HepG2 (cell line): ENCODE results near the gene BLOC1S2. TPM values are rescaled to one million over a fixed set of nuclear protein-coding genes. Genes with fewer than 3 reads are reported as not detected.

ENCODE experiments used
- ATAC-seq: fragments of 200-7000 bp; cut with Tn5 transposase; 3 replicates; pipeline ENCODE4 v1.9.1; 2020; ENCODE audit warnings: mild to moderate bottlenecking, moderate library complexity
- BruUV-seq: library from RNA; stranded (reverse); fragments of 400-500 nt; replicated peaks from 2 replicates; lab custom pipeline; 2021; lab: Mats Ljungman, UMichigan
- CTCF ChIA-PET: fragments of 300-600 bp; formaldehyde crosslinking; extraction: SDS; loops from one replicate; lab custom pipeline; 2021; ENCODE audit warnings: low total read pairs, inconsistent platforms, low intra/inter-chr PET ratio; lab: Yijun Ruan, JAX
- POLR2A ChIA-PET: fragments of 350-600 bp; sonication (Branson Sonifier 250); formaldehyde crosslinking; loops from one replicate; lab custom pipeline; 2020; ENCODE audit warnings: antibody characterized with exemption, inconsistent platforms; lab: Yijun Ruan, JAX
- DNase-seq: peaks from one replicate; pipeline ENCODE4 v3.0.0-alpha.2; 2015; ENCODE audit warnings: low spot score
- FAIRE-seq: peaks from 3 replicates; lab custom pipeline; 2011; peaks lifted over from hg19 to GRCh38; lab: Jason Lieb, UNC
- H2AFZ ChIP-seq: one replicate; pipeline ENCODE4 v1.6.1; 2011; ENCODE audit warnings: low read length, inconsistent platforms
- H3K27ac ChIP-seq: fragments of 300-600 bp; 3 replicates; pipeline ENCODE4 v1.8.0; 2011; ENCODE audit warnings: mixed run types, mild to moderate bottlenecking, mixed read lengths, low read length, inconsistent platforms; ENCODE audit not compliant: insufficient read depth; ENCODE audit errors: extremely low read length
- H3K27me3 ChIP-seq, 2 experiments: fragments of 200-600 bp in 1 of 2; 2 replicates in 1 of 2; 3 replicates in 1 of 2; pipeline versions ENCODE4 v1.6.0 to v1.8.0; 2011; ENCODE audit warnings: low read length in 2 of 2, mild to moderate bottlenecking in 2 of 2, moderate library complexity in 2 of 2, inconsistent platforms in 1 of 2; ENCODE audit not compliant: insufficient read depth in 2 of 2, control insufficient read depth in 1 of 2
- H3K36me3 ChIP-seq, 2 experiments: fragments of 200-600 bp in 1 of 2; replicated peaks in 1 of 2; 2 replicates in 1 of 2; 3 replicates in 1 of 2; pipeline versions ENCODE4 v1.5.1 to v1.8.0; 2011; ENCODE audit warnings: low read length in 2 of 2, inconsistent platforms in 1 of 2; ENCODE audit not compliant: insufficient read depth in 2 of 2, control insufficient read depth in 1 of 2
- H3K4me1 ChIP-seq: 2 replicates; pipeline ENCODE4 v1.5.1; 2012; ENCODE audit warnings: low read length, inconsistent platforms; ENCODE audit not compliant: insufficient read depth
- H3K4me2 ChIP-seq: 2 replicates; pipeline ENCODE4 v1.6.0; 2011; ENCODE audit warnings: low read depth, low read length, inconsistent platforms
- H3K4me3 ChIP-seq, 3 experiments: fragments of 200-600 bp in 1 of 3; sonication (generic), shearing (Covaris generic) in 1 of 3; replicated peaks in 1 of 3; 2 replicates each; pipeline ENCODE4 v1.5.1; 2011 to 2016; ENCODE audit warnings: low read length in 3 of 3, inconsistent platforms in 2 of 3, low read depth in 2 of 3, mild to moderate bottlenecking in 2 of 3, control low read depth in 1 of 3, mixed read lengths in 1 of 3; ENCODE audit not compliant: insufficient read depth in 1 of 3
- H3K79me2 ChIP-seq: one replicate; pipeline ENCODE4 v1.6.1; 2011; ENCODE audit warnings: low read length, inconsistent platforms; ENCODE audit not compliant: insufficient read depth
- H3K9ac ChIP-seq: 2 replicates; pipeline ENCODE4 v1.6.0; 2011; ENCODE audit warnings: mild to moderate bottlenecking, low read depth, low read length, inconsistent platforms; ENCODE audit not compliant: insufficient read depth
- H3K9me3 ChIP-seq: 2 replicates; pipeline ENCODE4 v1.5.1; 2012; ENCODE audit warnings: mild to moderate bottlenecking, low read length
- H4K20me1 ChIP-seq: 2 replicates; pipeline ENCODE4 v1.6.0; 2011; ENCODE audit warnings: inconsistent platforms, mild to moderate bottlenecking, low read length, moderate library complexity; ENCODE audit not compliant: insufficient read depth
- FOXK2 ChIP-seq: fragments of 450-650 bp; IDR thresholded peaks from 2 replicates; pipeline ENCODE4 v1.6.1; 2016
- GLI4 ChIP-seq: sonication (generic); formaldehyde crosslinking; IDR thresholded peaks from 2 replicates; pipeline ENCODE4 v1.5.1; 2020; ENCODE audit warnings: missing genetic modification reagents, mild to moderate bottlenecking, moderate library complexity, borderline replicate concordance
- HMGXB4 ChIP-seq, 2 experiments: sonication (generic) in 1 of 2; formaldehyde crosslinking in 1 of 2; IDR thresholded peaks; 2 replicates each; pipeline versions ENCODE4 v1.4.0 to v1.6.1; 2018 to 2020; ENCODE audit warnings: missing genetic modification reagents in 2 of 2, borderline replicate concordance in 1 of 2, low read depth in 1 of 2, mild to moderate bottlenecking in 1 of 2, missing biosample characterization in 1 of 2
- LBX2 ChIP-seq: sonication (generic); formaldehyde crosslinking; IDR thresholded peaks from 2 replicates; pipeline ENCODE4 v1.5.0; 2020; ENCODE audit warnings: missing genetic modification reagents, mild to moderate bottlenecking, borderline replicate concordance
- MIER2 ChIP-seq: IDR thresholded peaks from 2 replicates; pipeline ENCODE4 v1.6.1; 2016; ENCODE audit warnings: missing biosample characterization, missing genetic modification reagents
- PLSCR1 ChIP-seq: sonication (generic); formaldehyde crosslinking; IDR thresholded peaks from 2 replicates; pipeline ENCODE4 v1.5.0; 2020; ENCODE audit warnings: missing genetic modification reagents, mild to moderate bottlenecking, borderline replicate concordance
- PRPF4 ChIP-seq: fragments of 200-400 bp; formaldehyde crosslinking; IDR thresholded peaks from 2 replicates; pipeline ENCODE4 v1.6.1; 2016; ENCODE audit warnings: low read length, low read depth; ENCODE audit not compliant: poor library complexity, severe bottlenecking
- RFX1 ChIP-seq: fragments of 450-650 bp; IDR thresholded peaks from 2 replicates; pipeline ENCODE4 v1.6.1; 2017
- SMAD9 ChIP-seq: sonication (generic); formaldehyde crosslinking; IDR thresholded peaks from 2 replicates; pipeline ENCODE4 v1.5.1; 2020; ENCODE audit warnings: mild to moderate bottlenecking, missing genetic modification reagents
- SOX6 ChIP-seq, 2 experiments: fragments of 450-650 bp in 1 of 2; sonication (generic) in 1 of 2; formaldehyde crosslinking in 1 of 2; IDR thresholded peaks; 2 replicates each; pipeline versions ENCODE4 v1.4.0 to v1.6.1; 2017 to 2020; ENCODE audit warnings: antibody characterized with exemption in 1 of 2, mild to moderate bottlenecking in 1 of 2, missing genetic modification reagents in 1 of 2
- ZNF251 ChIP-seq: sonication (generic); formaldehyde crosslinking; IDR thresholded peaks from 2 replicates; pipeline ENCODE4 v1.9.0; 2021; ENCODE audit warnings: mild to moderate bottlenecking, missing genetic modification reagents
- ZNF451 ChIP-seq: sonication (generic); formaldehyde crosslinking; IDR thresholded peaks from 2 replicates; pipeline ENCODE4 v1.5.0; 2020; ENCODE audit warnings: mild to moderate bottlenecking, missing genetic modification reagents
- ZNF552 ChIP-seq: sonication (generic); formaldehyde crosslinking; IDR thresholded peaks from 2 replicates; pipeline ENCODE4 v1.9.0; 2022; ENCODE audit warnings: missing genetic modification reagents, mild to moderate bottlenecking, borderline replicate concordance
- ZNF674 ChIP-seq: sonication (generic); formaldehyde crosslinking; IDR thresholded peaks from 2 replicates; pipeline ENCODE4 v1.5.0; 2020; ENCODE audit warnings: low read depth, mild to moderate bottlenecking, missing genetic modification reagents
- ZNF768 ChIP-seq: sonication (generic); formaldehyde crosslinking; IDR thresholded peaks from 2 replicates; pipeline ENCODE4 v1.4.0; 2020; ENCODE audit warnings: missing genetic modification reagents
- ZSCAN20 ChIP-seq: sonication (generic); formaldehyde crosslinking; IDR thresholded peaks from 2 replicates; pipeline ENCODE4 v1.4.0; 2020; ENCODE audit warnings: missing genetic modification reagents, mild to moderate bottlenecking, borderline replicate concordance
- ZSCAN30 ChIP-seq: sonication (generic); formaldehyde crosslinking; IDR thresholded peaks from 2 replicates; pipeline ENCODE4 v1.5.0; 2020; ENCODE audit warnings: mild to moderate bottlenecking, missing genetic modification reagents
- WGBS: methylation state at CpG from one replicate; pipeline ENCODE4 v1.1.6; 2017; ENCODE audit warnings: low lambda C conversion rate; 5-methylcytosine and 5-hydroxymethylcytosine counted together
- in situ Hi-C: cut with HindIII; loops from 2 replicates; pipeline ENCODE4 v1.10.0; 2017; ENCODE audit warnings: low pct_unique_long_range_greater_than_20kb; ENCODE audit not compliant: extremely low pct_ligation_motif_present
- intact Hi-C: fragments of 100-400 bp; cut with micrococcal nuclease; formaldehyde crosslinking; loops from one replicate; pipeline ENCODE4 v1.10.0; 2022; ENCODE audit not compliant: unreplicated experiment
- polyA plus RNA-seq, 8 experiments: library from polyadenylated mRNA; depleted of rRNA in 3 of 8; stranded (reverse) in 7 of 8; unstranded in 1 of 8; fragments of >200 nt; fragmentation: Illumina TruSeq in 4 of 8; extraction: Trizol in 4 of 8; gene quantifications; 2 replicates each; pipeline versions ENCODE4 v1.2.1 to v1.2.3, GENCODE V29; 2011 to 2016; ENCODE audit warnings: low read depth in 4 of 8, missing spikeins in 1 of 8, mixed read lengths in 1 of 8; ENCODE audit not compliant: insufficient read depth in 1 of 8
- total RNA-seq, 5 experiments: library from RNA; depleted of rRNA; stranded (reverse); fragments of >200 nt; fragmentation: Illumina TruSeq; extraction: Trizol; gene quantifications; 2 replicates each; pipeline ENCODE4 v1.2.3, GENCODE V29; 2016; ENCODE audit warnings: low read depth in 1 of 5
- TF ChIP-seq, protein P1 (sequence below): sonication (generic); formaldehyde crosslinking; IDR thresholded peaks from 2 replicates; pipeline ENCODE4 v1.4.0; 2020; ENCODE audit warnings: mild to moderate bottlenecking, missing genetic modification reagents
- TF ChIP-seq, protein P2 (sequence below): sonication (generic); formaldehyde crosslinking; IDR thresholded peaks from 2 replicates; pipeline ENCODE4 v1.9.0; 2021; ENCODE audit warnings: missing genetic modification reagents, borderline replicate concordance

Gene BLOC1S2
- total and polyA plus RNA-seq, 2 of the 13 experiments (the other 11 are each of a cell fraction or from before 2014, with no cell fraction given), result 22.3 to 64.4 TPM

DNA sequence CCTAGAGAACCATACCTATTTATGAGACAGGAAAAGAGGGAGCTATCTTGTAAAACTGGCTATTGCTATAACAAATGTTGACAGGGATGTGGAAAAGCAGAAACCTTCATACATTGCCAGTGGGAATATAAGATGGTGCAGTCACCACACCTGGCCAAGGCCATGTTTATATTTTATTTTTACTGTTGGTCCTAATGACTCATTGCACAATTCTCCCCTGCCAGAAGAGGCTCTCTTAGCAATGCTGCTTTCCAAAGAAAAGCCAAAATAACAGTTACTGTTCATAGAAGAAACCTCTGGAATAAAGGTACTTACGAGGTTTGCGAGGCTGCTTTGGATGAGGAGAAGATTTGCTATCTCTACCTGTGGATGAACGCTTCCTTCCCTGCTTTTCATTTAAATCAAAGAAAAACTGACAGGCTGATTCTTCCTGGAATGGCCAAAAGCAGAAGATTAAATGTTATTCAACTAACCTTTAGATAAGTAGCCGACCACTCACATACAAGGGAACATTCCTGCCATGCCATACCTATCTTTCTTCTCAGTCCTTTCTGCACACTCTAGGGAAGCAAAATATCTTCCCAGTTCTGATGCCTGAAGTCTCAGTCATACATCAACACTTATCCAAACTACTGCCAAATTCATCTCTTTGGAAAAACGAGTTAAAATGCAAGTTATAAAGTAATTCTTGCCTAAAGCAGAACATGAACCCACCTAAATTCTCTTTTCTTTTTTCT, 40.8 kb downstream of the BLOC1S2 start (continued):
- TF ChIP-seq HMGXB4 (CRISPR knock-in tag; IDR thresholded peaks at IDR 0.05; ENCODE audit: borderline replicate concordance in 1 of 2, low read depth in 1 of 2) (no peak), ZNF674 (CRISPR knock-in tag) (no peak)
- TF ChIP-seq, protein P1, sequence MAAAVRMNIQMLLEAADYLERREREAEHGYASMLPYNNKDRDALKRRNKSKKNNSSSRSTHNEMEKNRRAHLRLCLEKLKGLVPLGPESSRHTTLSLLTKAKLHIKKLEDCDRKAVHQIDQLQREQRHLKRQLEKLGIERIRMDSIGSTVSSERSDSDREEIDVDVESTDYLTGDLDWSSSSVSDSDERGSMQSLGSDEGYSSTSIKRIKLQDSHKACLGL, result no peak
- TF ChIP-seq, protein P2, sequence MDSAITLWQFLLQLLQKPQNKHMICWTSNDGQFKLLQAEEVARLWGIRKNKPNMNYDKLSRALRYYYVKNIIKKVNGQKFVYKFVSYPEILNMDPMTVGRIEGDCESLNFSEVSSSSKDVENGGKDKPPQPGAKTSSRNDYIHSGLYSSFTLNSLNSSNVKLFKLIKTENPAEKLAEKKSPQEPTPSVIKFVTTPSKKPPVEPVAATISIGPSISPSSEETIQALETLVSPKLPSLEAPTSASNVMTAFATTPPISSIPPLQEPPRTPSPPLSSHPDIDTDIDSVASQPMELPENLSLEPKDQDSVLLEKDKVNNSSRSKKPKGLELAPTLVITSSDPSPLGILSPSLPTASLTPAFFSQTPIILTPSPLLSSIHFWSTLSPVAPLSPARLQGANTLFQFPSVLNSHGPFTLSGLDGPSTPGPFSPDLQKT, result no peak
- TF ChIP-seq, all 625 proteins: peak for 0

DNA sequence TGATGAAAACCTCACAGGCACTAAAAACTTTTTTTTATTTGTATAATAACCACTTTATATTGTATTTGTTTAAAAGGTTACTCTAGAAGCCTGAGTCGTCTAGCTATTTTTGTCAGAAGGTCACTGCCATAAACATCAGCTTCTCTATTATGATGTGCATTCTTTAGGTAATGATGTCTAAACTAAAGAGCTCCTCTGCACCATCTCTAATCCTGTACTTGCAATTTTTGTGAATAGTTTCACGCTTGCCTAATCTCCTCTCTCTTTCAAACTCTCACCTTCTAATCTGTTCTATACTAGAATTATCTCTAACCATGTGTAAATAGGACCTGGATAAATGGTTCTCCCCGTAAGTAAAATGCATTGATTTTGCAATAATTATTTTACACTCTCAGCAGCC, 46.6 kb downstream of the BLOC1S2 start:
- ATAC-seq, result no peak
- Histone ChIP-seq H3K9ac (no peak overlapping the region), H4K20me1 (no peaks in the 10 kb centered on the region), H3K27ac (no peak overlapping the region), H3K27me3 (no peaks in the 10 kb centered on the region), H2AFZ (no peak overlapping the region), H3K4me2 (no peak overlapping the region), H3K9me3 (no peaks in the 10 kb centered on the region), H3K4me1 (no peaks in the 10 kb centered on the region), H3K79me2 (no peaks in the 10 kb centered on the region), H3K36me3 (peaks cover 14 to 68% of the 10 kb centered on the region in 2 experiments), H3K4me3 (no peak overlapping the region)
- CTCF ChIA-PET, result no interaction called here
- no TSS peak for BruUV-seq
- intact Hi-C loops, result no loop called here
- WGBS, result 97% methylated on average over 3 of the region's 3 CpGs
- no peak for DNase-seq
- POLR2A ChIA-PET, result no interaction called here
- FAIRE-seq, result no peak
- in situ Hi-C loops, result no loop called here
- TF ChIP-seq LBX2 (CRISPR knock-in tag), result no peak
- no peak for TF ChIP-seq ZSCAN30 (CRISPR knock-in tag)
- TF ChIP-seq MIER2 (CRISPR knock-in tag), result no peak
- TF ChIP-seq GLI4 (CRISPR knock-in tag), result no peak
- TF ChIP-seq ZNF552 (CRISPR knock-in tag), result no peak
- no peak for TF ChIP-seq PLSCR1 (CRISPR knock-in tag)
- TF ChIP-seq PRPF4, result no peak
- TF ChIP-seq ZNF251 (CRISPR knock-in tag), result no peak
- TF ChIP-seq ZNF768 (CRISPR knock-in tag), result no peak
- TF ChIP-seq ZSCAN20 (CRISPR knock-in tag), result no peak
- no peak for TF ChIP-seq RFX1
- no peak for TF ChIP-seq SOX6 (IDR thresholded peaks at IDR 0.05)
- no peak for TF ChIP-seq SOX6 (CRISPR knock-in tag; IDR thresholded peaks at IDR 0.05)
- TF ChIP-seq SMAD9 (CRISPR knock-in tag), result no peak
- TF ChIP-seq FOXK2, result no peak
- TF ChIP-seq ZNF451 (CRISPR knock-in tag), result no peak
